GM23338 (cell line): ENCODE measurements around the gene LMLN. TPM values are rescaled to one million over a fixed set of nuclear protein-coding genes. Genes with fewer than 3 reads are reported as not detected.

ENCODE experiments used
- ATAC-seq: fragments of 200-7000 bp; cut with Tn5 transposase; 3 replicates; pipeline ENCODE4 v1.9.1; 2020
- DNase-seq: peaks from one replicate; pipeline ENCODE4 v3.0.0-alpha.2; 2015; ENCODE audit warnings: low spot score
- H2AFZ ChIP-seq: fragments of 200-600 bp; sonication (generic); 2 replicates; pipeline ENCODE4 v1.8.0; 2016; ENCODE audit warnings: antibody characterized with exemption, mild to moderate bottlenecking, moderate library complexity
- H3F3A ChIP-seq: fragments of 200-600 bp; sonication (generic); replicated peaks from 2 replicates; pipeline ENCODE4 v1.8.0; 2017; ENCODE audit warnings: antibody characterized with exemption, mixed run types, low read depth
- H3K27ac ChIP-seq: fragments of 200-600 bp; sonication (generic); 2 replicates; pipeline ENCODE4 v1.6.1; 2016; ENCODE audit warnings: low read depth
- H3K27me3 ChIP-seq: fragments of 200-600 bp; sonication (generic); 2 replicates; pipeline ENCODE4 v1.8.0; 2016; ENCODE audit warnings: mild to moderate bottlenecking, mixed run types, moderate library complexity; ENCODE audit not compliant: insufficient read depth
- H3K36me3 ChIP-seq: fragments of 200-600 bp; sonication (generic); 2 replicates; pipeline ENCODE4 v1.8.0; 2016; ENCODE audit warnings: mild to moderate bottlenecking; ENCODE audit not compliant: insufficient read depth
- H3K4me1 ChIP-seq: fragments of 200-600 bp; sonication (generic); 2 replicates; pipeline ENCODE4 v1.8.0; 2016; ENCODE audit warnings: mild to moderate bottlenecking, moderate library complexity; ENCODE audit not compliant: insufficient read depth
- H3K4me2 ChIP-seq: fragments of 200-600 bp; sonication (generic); 2 replicates; pipeline ENCODE4 v1.7.1; 2017; ENCODE audit warnings: mixed run types
- H3K4me3 ChIP-seq: fragments of 200-600 bp; sonication (generic); 2 replicates; pipeline ENCODE4 v1.6.1; 2016; ENCODE audit warnings: mixed run types
- H3K79me2 ChIP-seq: fragments of 200-600 bp; sonication (generic); replicated peaks from 2 replicates; pipeline ENCODE4 v1.8.0; 2017; ENCODE audit warnings: mild to moderate bottlenecking; ENCODE audit not compliant: insufficient read depth
- H3K9me2 ChIP-seq: fragments of 200-600 bp; sonication (generic); 2 replicates; pipeline ENCODE4 v1.8.0; 2017; ENCODE audit not compliant: insufficient read depth
- H4K20me1 ChIP-seq: fragments of 200-600 bp; sonication (generic); replicated peaks from 2 replicates; pipeline ENCODE4 v1.8.0; 2017; ENCODE audit warnings: mild to moderate bottlenecking; ENCODE audit not compliant: insufficient read depth
- H3K27ac Mint-ChIP-seq: 2 replicates; pipeline ENCODE4 v1.8.0; 2020; ENCODE audit warnings: inconsistent platforms, mild to moderate bottlenecking, moderate library complexity, mixed read lengths
- H3K27me3 Mint-ChIP-seq: 3 replicates; pipeline ENCODE4 v1.8.0; 2022; ENCODE audit warnings: low read depth, mild to moderate bottlenecking, moderate library complexity, mixed read lengths, inconsistent platforms; ENCODE audit not compliant: insufficient read depth, poor library complexity
- H3K36me3 Mint-ChIP-seq: 3 replicates; pipeline ENCODE4 v1.8.0; 2021; ENCODE audit warnings: low read depth, mild to moderate bottlenecking, inconsistent platforms, moderate library complexity, mixed read lengths
- H3K4me1 Mint-ChIP-seq: 3 replicates; pipeline ENCODE4 v1.8.0; 2020; ENCODE audit warnings: mild to moderate bottlenecking, inconsistent platforms, mixed read lengths
- H3K4me3 Mint-ChIP-seq: 3 replicates; pipeline ENCODE4 v1.8.0; 2021; ENCODE audit warnings: moderate library complexity, mild to moderate bottlenecking, inconsistent platforms, mixed read lengths
- H3K9me3 Mint-ChIP-seq: 3 replicates; pipeline ENCODE4 v1.8.0; 2020; ENCODE audit warnings: moderate library complexity, mild to moderate bottlenecking, inconsistent platforms, mixed read lengths
- CREB1 ChIP-seq: fragments of 250-450 bp; sonication (Bioruptor Pico); IDR thresholded peaks from 2 replicates; pipeline ENCODE4 v1.5.0; 2020; ENCODE audit warnings: low read depth, mild to moderate bottlenecking, moderate library complexity
- CTCF ChIP-seq, 2 experiments: fragments of 200-600 bp in 1 of 2; sonication (generic) in 1 of 2; conservative IDR thresholded peaks; 2 replicates each; pipeline versions ENCODE4 v1.5.1 to v1.6.1; 2016 to 2017; ENCODE audit warnings: antibody characterized with exemption in 2 of 2, low read depth in 2 of 2, mild to moderate bottlenecking in 2 of 2, moderate library complexity in 1 of 2
- EZH2 ChIP-seq: fragments of 200-600 bp; sonication (generic); IDR thresholded peaks from one replicate; pipeline ENCODE4 v1.8.0; 2017; ENCODE audit warnings: antibody characterized with exemption, mild to moderate bottlenecking, low read depth; ENCODE audit not compliant: unreplicated experiment
- JUNB ChIP-seq: IDR thresholded peaks from one replicate; pipeline ENCODE4 v1.6.1; 2016; ENCODE audit warnings: antibody characterized with exemption; ENCODE audit not compliant: unreplicated experiment
- NANOG ChIP-seq: IDR thresholded peaks from 2 replicates; pipeline ENCODE4 v1.6.1; 2016; ENCODE audit warnings: antibody characterized with exemption, borderline replicate concordance
- POLR2AphosphoS5 ChIP-seq: IDR thresholded peaks from 2 replicates; pipeline ENCODE4 v1.6.1; 2016; ENCODE audit warnings: antibody characterized with exemption, low read depth
- STAT1 ChIP-seq: IDR thresholded peaks from one replicate; pipeline ENCODE4 v1.6.1; 2016; ENCODE audit warnings: antibody characterized with exemption; ENCODE audit not compliant: unreplicated experiment
- ZNF114 ChIP-seq: fragments of 250-450 bp; sonication (Bioruptor Pico); IDR thresholded peaks from 2 replicates; pipeline ENCODE4 v1.5.0; 2020; ENCODE audit warnings: mild to moderate bottlenecking, moderate library complexity
- ZNF331 ChIP-seq: fragments of 250-450 bp; sonication (Bioruptor Pico); IDR thresholded peaks from 2 replicates; pipeline ENCODE4 v1.5.0; 2020; ENCODE audit warnings: low read depth, mild to moderate bottlenecking, moderate library complexity
- ZNF462 ChIP-seq: fragments of 250-450 bp; sonication (Bioruptor Pico); IDR thresholded peaks from 2 replicates; pipeline ENCODE4 v1.5.0; 2020; ENCODE audit warnings: mild to moderate bottlenecking, moderate library complexity
- polyA plus RNA-seq: library from polyadenylated mRNA; unstranded; fragments of >200 nt; fragmentation: Nextera tagmentation; extraction: Ambion mirVana; gene quantifications from 2 replicates; pipeline ENCODE4 v1.2.1, GENCODE V29; 2016
- total RNA-seq: library from RNA; depleted of rRNA; stranded (reverse); fragments of >200 nt; shearing (Covaris generic); gene quantifications from 2 replicates; pipeline ENCODE4 v1.2.3, GENCODE V29; 2014
- TF ChIP-seq, protein P1 (sequence below): IDR thresholded peaks from 2 replicates; pipeline ENCODE4 v1.6.1; 2016; ENCODE audit warnings: antibody characterized with exemption

Gene LMLN
- total and polyA plus RNA-seq, 2 experiments from 2014 or later, result 2.3 to 4.3 TPM

DNA sequence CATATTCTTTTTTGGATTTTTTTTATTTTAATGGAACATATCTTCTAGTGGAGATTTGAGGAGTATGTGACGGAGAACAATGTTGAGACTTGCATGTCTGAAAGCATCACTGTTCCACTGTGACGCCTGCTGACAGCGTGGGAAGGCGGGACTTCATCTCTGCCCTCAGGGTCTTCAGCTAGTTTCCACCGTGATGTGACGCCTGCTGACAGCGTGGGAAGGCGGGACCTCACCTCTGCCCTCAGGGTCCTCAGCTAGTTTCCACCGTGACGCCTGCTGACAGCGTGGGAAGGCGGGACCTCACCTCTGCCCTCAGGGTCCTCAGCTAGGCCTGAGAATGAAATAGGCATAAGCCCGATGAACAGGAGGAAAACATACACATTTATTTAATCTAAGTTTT, 70.7 kb downstream of the LMLN start:
- H3K4me1 Mint-ChIP-seq, result peaks cover 5% of the 10 kb centered on the region; the same call in 1 of the 3 replicates
- Histone ChIP-seq H3K4me1 (no peaks in the 10 kb centered on the region), H3K79me2 (no peaks in the 10 kb centered on the region), H3K27ac (no peak overlapping the region), H3K27me3 (no peaks in the 10 kb centered on the region), H4K20me1 (no peaks in the 10 kb centered on the region), H3K4me2 (no peak overlapping the region), H2AFZ (no peak overlapping the region), H3K4me3 (no peak overlapping the region), H3F3A (no peaks in the 10 kb centered on the region), H3K9me2 (no peaks in the 10 kb centered on the region), H3K36me3 (no peaks in the 10 kb centered on the region; the same call in 1 of the 2 replicates)
- ATAC-seq (no peak; the same call in 2 of the 3 replicates), DNase-seq (no peak)
- no peaks in the 10 kb centered on the region for H3K36me3 Mint-ChIP-seq
- TF ChIP-seq NANOG (no peak), ZNF331 (CRISPR knock-in tag) (no peak), CTCF (conservative IDR thresholded peaks at IDR 0.05; ENCODE audit: low read depth in 2 of 2) (no peak), JUNB (no peak), STAT1 (no peak), ZNF114 (CRISPR knock-in tag) (no peak), ZNF462 (CRISPR knock-in tag) (no peak), CREB1 (no peak), POLR2AphosphoS5 (no peak), EZH2 (no peak)
- TF ChIP-seq, protein P1, sequence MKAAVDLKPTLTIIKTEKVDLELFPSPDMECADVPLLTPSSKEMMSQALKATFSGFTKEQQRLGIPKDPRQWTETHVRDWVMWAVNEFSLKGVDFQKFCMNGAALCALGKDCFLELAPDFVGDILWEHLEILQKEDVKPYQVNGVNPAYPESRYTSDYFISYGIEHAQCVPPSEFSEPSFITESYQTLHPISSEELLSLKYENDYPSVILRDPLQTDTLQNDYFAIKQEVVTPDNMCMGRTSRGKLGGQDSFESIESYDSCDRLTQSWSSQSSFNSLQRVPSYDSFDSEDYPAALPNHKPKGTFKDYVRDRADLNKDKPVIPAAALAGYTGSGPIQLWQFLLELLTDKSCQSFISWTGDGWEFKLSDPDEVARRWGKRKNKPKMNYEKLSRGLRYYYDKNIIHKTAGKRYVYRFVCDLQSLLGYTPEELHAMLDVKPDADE, result no peak
- H3K4me3 Mint-ChIP-seq, result no peak overlapping the region
- no peak overlapping the region for H3K27ac Mint-ChIP-seq
- H3K9me3 Mint-ChIP-seq, result no peaks in the 10 kb centered on the region
- H3K27me3 Mint-ChIP-seq, result peaks cover 2% of the 10 kb centered on the region
